Panc1 (cell line): ENCODE data around the gene DLG2. TPM values are rescaled to one million over a fixed set of nuclear protein-coding genes. Genes with fewer than 3 reads are reported as not detected.

Source experiments
- ATAC-seq: fragments of 200-7000 bp; cut with Tn5 transposase; 2 replicates; pipeline ENCODE4 v1.9.1; 2020; ENCODE audit warnings: mild to moderate bottlenecking, moderate library complexity
- BruUV-seq: library from RNA; stranded (reverse); fragments of 400-500 nt; replicated peaks from 2 replicates; lab custom pipeline; 2021; lab: Mats Ljungman, UMichigan
- CTCF ChIA-PET: fragments of 300-600 bp; sonication (Branson Sonifier 250); formaldehyde crosslinking; loops from one replicate; lab custom pipeline; 2022; ENCODE audit warnings: antibody characterized with exemption; lab: Charles Lee
- POLR2A ChIA-PET: fragments of 300-600 bp; sonication (Branson Sonifier 250); formaldehyde crosslinking; loops from one replicate; lab custom pipeline; 2022; ENCODE audit warnings: antibody characterized with exemption; lab: Charles Lee
- DNase-seq: peaks from one replicate; pipeline ENCODE4 v3.0.0-alpha.2; 2010; ENCODE audit warnings: low read depth, low spot score
- H3K27ac ChIP-seq: 2 replicates; pipeline ENCODE4 v1.5.1; 2011; ENCODE audit warnings: mild to moderate bottlenecking, low read length, inconsistent platforms
- H3K27me3 ChIP-seq: fragments of 200-500 bp; sonication (Bioruptor generic); 2 replicates; pipeline ENCODE4 v1.6.0; 2014; ENCODE audit warnings: low read length, inconsistent platforms; ENCODE audit not compliant: control insufficient read depth, insufficient read depth
- H3K36me3 ChIP-seq: fragments of 200-500 bp; sonication (Bioruptor generic); 2 replicates; pipeline ENCODE4 v1.5.1; 2014; ENCODE audit warnings: inconsistent platforms, mild to moderate bottlenecking, low read length, moderate library complexity; ENCODE audit not compliant: control insufficient read depth, insufficient read depth
- H3K4me1 ChIP-seq: 2 replicates; pipeline ENCODE4 v1.5.1; 2011; ENCODE audit warnings: inconsistent platforms, mild to moderate bottlenecking, low read length, moderate library complexity; ENCODE audit not compliant: control insufficient read depth, insufficient read depth
- H3K4me3 ChIP-seq, 2 experiments: 2 replicates each; pipeline ENCODE4 v1.5.1; 2011 to 2012; ENCODE audit warnings: low read depth in 2 of 2, low read length in 2 of 2, mild to moderate bottlenecking in 2 of 2, inconsistent platforms in 1 of 2, moderate library complexity in 1 of 2
- H3K9me3 ChIP-seq: fragments of 200-500 bp; sonication (Bioruptor generic); 2 replicates; pipeline ENCODE4 v1.5.1; 2014; ENCODE audit warnings: low read depth, mild to moderate bottlenecking, inconsistent platforms, low read length, moderate library complexity; ENCODE audit not compliant: control insufficient read depth, insufficient read depth
- POLR2AphosphoS5 ChIP-seq: IDR thresholded peaks from 2 replicates; pipeline ENCODE4 v1.6.1; 2012; ENCODE audit warnings: mild to moderate bottlenecking, low read depth, low read length, moderate library complexity
- SIN3A ChIP-seq: IDR thresholded peaks from 2 replicates; pipeline ENCODE4 v1.6.1; 2012; ENCODE audit warnings: low read depth, mild to moderate bottlenecking, low read length, moderate library complexity, borderline replicate concordance; ENCODE audit not compliant: insufficient read depth
- TCF7L2 ChIP-seq: IDR thresholded peaks from 2 replicates; pipeline ENCODE4 v1.6.1; 2011; ENCODE audit warnings: mild to moderate bottlenecking, low read depth, low read length, inconsistent platforms
- in situ Hi-C: cut with HindIII; loops from 2 replicates; pipeline ENCODE4 v1.10.0; 2016; ENCODE audit warnings: low sequenced_read_pairs, low pct_unique_long_range_greater_than_20kb
- intact Hi-C: fragments of 100-400 bp; cut with micrococcal nuclease; formaldehyde crosslinking; loops from one replicate; pipeline ENCODE4 v1.10.0; 2022; ENCODE audit not compliant: unreplicated experiment
- total RNA-seq: library from RNA; stranded (reverse); gene quantifications from one replicate; pipeline ENCODE4 v1.2.1, GENCODE V29; 2021; ENCODE audit not compliant: unreplicated experiment
- TF ChIP-seq, protein P1 (sequence below): fragments of 450-650 bp; IDR thresholded peaks from 2 replicates; pipeline ENCODE4 v1.5.1; 2017; ENCODE audit warnings: mild to moderate bottlenecking
- TF ChIP-seq, protein P2 (sequence below), 2 experiments: IDR thresholded peaks; 2 replicates each; pipeline ENCODE4 v1.6.1; 2011 to 2012; ENCODE audit warnings: low read depth in 2 of 2, control low read depth in 1 of 2, low read length in 1 of 2, mild to moderate bottlenecking in 1 of 2, moderate library complexity in 1 of 2; ENCODE audit not compliant: insufficient read depth in 1 of 2

The DLG2 gene
- total RNA-seq, 1 experiment from 2014 or later, result 4.2 TPM

DNA sequence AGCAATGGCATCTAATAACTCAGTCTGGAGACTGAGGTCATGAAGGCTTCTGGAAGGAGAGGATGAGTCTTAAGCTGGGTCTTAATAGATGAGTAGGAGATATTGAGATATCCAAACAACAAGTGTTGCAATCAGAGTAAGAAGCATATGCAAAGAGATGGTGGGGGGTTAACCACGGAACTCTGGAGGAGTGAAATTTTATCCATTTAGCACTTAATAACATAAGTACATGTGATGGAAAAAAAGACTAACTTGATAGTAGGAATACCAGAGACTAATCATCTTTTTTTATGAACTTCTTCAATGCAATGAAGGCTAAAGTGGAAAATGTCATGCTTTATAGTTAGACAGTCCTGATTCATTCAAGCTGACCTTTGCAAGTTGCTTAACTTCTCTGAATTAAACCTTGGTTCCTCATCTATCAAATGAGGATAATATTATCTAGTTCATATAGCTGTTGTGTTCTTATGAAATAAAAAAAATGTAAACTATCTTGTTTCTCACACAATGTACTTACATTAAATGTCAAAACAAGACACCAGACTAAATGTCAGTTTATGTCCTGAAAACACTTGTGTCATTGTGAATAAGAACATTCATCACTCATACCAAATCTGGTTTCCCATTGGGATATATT lies 1937.9 kb downstream of the DLG2 start:
- TF ChIP-seq, protein P1, sequence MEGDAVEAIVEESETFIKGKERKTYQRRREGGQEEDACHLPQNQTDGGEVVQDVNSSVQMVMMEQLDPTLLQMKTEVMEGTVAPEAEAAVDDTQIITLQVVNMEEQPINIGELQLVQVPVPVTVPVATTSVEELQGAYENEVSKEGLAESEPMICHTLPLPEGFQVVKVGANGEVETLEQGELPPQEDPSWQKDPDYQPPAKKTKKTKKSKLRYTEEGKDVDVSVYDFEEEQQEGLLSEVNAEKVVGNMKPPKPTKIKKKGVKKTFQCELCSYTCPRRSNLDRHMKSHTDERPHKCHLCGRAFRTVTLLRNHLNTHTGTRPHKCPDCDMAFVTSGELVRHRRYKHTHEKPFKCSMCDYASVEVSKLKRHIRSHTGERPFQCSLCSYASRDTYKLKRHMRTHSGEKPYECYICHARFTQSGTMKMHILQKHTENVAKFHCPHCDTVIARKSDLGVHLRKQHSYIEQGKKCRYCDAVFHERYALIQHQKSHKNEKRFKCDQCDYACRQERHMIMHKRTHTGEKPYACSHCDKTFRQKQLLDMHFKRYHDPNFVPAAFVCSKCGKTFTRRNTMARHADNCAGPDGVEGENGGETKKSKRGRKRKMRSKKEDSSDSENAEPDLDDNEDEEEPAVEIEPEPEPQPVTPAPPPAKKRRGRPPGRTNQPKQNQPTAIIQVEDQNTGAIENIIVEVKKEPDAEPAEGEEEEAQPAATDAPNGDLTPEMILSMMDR, result no peak
- TF ChIP-seq POLR2AphosphoS5 (no peak), TCF7L2 (no peak), SIN3A (no peak)
- TF ChIP-seq, protein P2, sequence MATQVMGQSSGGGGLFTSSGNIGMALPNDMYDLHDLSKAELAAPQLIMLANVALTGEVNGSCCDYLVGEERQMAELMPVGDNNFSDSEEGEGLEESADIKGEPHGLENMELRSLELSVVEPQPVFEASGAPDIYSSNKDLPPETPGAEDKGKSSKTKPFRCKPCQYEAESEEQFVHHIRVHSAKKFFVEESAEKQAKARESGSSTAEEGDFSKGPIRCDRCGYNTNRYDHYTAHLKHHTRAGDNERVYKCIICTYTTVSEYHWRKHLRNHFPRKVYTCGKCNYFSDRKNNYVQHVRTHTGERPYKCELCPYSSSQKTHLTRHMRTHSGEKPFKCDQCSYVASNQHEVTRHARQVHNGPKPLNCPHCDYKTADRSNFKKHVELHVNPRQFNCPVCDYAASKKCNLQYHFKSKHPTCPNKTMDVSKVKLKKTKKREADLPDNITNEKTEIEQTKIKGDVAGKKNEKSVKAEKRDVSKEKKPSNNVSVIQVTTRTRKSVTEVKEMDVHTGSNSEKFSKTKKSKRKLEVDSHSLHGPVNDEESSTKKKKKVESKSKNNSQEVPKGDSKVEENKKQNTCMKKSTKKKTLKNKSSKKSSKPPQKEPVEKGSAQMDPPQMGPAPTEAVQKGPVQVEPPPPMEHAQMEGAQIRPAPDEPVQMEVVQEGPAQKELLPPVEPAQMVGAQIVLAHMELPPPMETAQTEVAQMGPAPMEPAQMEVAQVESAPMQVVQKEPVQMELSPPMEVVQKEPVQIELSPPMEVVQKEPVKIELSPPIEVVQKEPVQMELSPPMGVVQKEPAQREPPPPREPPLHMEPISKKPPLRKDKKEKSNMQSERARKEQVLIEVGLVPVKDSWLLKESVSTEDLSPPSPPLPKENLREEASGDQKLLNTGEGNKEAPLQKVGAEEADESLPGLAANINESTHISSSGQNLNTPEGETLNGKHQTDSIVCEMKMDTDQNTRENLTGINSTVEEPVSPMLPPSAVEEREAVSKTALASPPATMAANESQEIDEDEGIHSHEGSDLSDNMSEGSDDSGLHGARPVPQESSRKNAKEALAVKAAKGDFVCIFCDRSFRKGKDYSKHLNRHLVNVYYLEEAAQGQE (IDR thresholded peaks at IDR 0.05; ENCODE audit: insufficient read depth in 1 of 2, low read depth in 2 of 2, low read length in 1 of 2), result no peak
- ChIA-PET CTCF (no interaction called here), POLR2A (no interaction called here)
- intact Hi-C loops, result no loop called here
- Histone ChIP-seq H3K27ac (no peak overlapping the region), H3K4me1 (no peaks in the 10 kb centered on the region), H3K36me3 (no peaks in the 10 kb centered on the region), H3K4me3 (no peak overlapping the region), H3K27me3 (0 out of 2 replicates have a peak, but pooled peaks cover 7% of the 10 kb centered on the region), H3K9me3 (no peaks in the 10 kb centered on the region)
- DNase-seq, result no peak
- BruUV-seq, result no TSS peak
- no peak for ATAC-seq
- in situ Hi-C loops, result no loop called here

DNA sequence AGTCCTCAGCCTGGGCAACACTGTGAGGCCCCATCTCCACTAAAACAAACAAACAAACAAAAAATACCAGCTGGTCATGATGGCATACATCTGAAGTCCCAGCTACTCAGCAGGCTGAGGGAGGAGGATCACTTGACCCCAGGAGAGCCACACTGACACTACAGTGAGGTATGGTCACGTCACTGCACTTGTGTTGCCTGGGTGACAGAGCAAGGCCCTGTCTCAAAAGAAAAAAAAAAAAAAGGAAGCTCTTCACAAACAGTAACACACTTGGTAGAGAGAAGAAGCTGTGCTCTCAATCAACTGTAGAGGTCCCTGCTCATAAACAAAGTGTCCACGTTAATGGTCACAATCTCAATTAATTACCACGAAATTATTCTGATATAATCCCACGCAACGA lies 1939.4 kb downstream of the DLG2 start:
- Histone ChIP-seq H3K36me3 (no peaks in the 10 kb centered on the region), H3K4me1 (no peaks in the 10 kb centered on the region), H3K9me3 (no peaks in the 10 kb centered on the region), H3K27ac (no peak overlapping the region), H3K4me3 (no peak overlapping the region), H3K27me3 (no peaks in the 10 kb centered on the region; the same call in 1 of the 2 replicates)
- no TSS peak for BruUV-seq
- in situ Hi-C loops (no loop called here), intact Hi-C loops (no loop called here)
- ChIA-PET CTCF (no interaction called here), POLR2A (no interaction called here)
- DNase-seq (no peak), ATAC-seq (no peak)
- no peak for TF ChIP-seq SIN3A
- TF ChIP-seq, protein P2 (IDR thresholded peaks at IDR 0.05; ENCODE audit: insufficient read depth in 1 of 2, low read depth in 2 of 2, low read length in 1 of 2), result no peak
- TF ChIP-seq POLR2AphosphoS5, result no peak
- TF ChIP-seq, protein P1, result no peak
- no peak for TF ChIP-seq TCF7L2
